ENCODE measurements around the gene MXRA8. TPM values are rescaled to one million over a fixed set of nuclear protein-coding genes. Genes with fewer than 3 reads are reported as not detected.

MXRA8 gene
- total RNA-seq, 2 experiments from 2014 or later = 0.61 TPM; not detected in 1

DNA sequence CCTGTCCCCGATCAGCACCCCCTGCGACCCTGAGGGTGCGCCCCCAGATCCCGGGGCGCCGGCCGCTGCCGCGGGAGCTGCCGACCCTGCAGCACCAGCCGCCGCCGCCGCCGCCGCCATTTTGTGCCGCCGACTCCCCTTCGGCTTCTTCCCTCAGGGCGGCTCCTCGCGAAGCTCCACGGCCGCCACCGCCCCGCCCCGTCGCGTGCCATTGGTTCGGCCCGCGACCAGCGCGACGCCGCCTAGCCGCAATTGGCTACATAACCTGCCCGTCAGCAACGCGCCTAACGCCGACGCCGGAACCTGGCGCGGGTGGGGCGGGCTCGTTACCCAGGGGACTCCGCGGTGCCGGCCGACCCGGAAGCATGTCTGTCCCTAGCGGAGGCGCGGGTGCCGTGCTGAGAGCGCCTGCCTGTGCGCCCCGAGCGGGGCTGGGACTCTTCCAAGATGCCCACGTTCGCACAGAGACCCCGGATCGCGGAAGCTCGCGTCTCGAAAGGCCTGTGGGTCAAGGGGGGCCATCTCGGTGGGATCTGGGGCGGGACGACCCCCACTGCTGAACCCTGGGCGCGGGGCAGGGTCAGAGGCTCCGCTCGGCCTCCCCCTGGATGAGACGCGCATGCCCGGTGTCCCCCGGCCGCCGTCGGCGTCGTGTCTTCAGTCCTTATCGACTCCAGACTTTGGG lies 41.0 kb upstream of the MXRA8 start, which contains the start of gene CCNL2:
Gene CCNL2, minus strand, starts transcription at position 149 of the 685 bp plus-strand sequence. Its CDS starts 29 bp downstream, at position 120.
- Mint-ChIP-seq H3K27ac (peak within 1 kb of the TSS; percentile 88), H3K27me3 (no peaks in the 10 kb centered on the region), H3K4me3 (peak within 1 kb of the TSS; percentile 90), H3K4me1 (peaks cover 49% of the 10 kb centered on the region), H3K9me3 (ENCODE audit: low read depth) (no peaks in the 10 kb centered on the region), H3K36me3 (peaks cover 55% of the 10 kb centered on the region)
- CTCF ChIA-PET = interaction anchor here (0.6 to 4.8 kb wide), 12 partner anchors 9 to 277 kb away, joined by 3 to 41 read pairs (median 5); partner anchors contain the start of genes AURKAIP1 and MRPL20
- ATAC-seq (peak; percentile 97), DNase-seq (peak; percentile 99)

GRCh38 chr1:1398677-1399186 lies 40.4 kb upstream of the MXRA8 start:
- no peak for DNase-seq
- CTCF ChIA-PET = interaction anchor here (0.7 to 4.8 kb wide), 11 partner anchors 8 to 277 kb away, joined by 3 to 41 read pairs (median 5); partner anchors contain the start of genes AURKAIP1 and MRPL20
- peaks cover 59% of the 10 kb centered on the region for H3K36me3 Mint-ChIP-seq
- peaks cover 49% of the 10 kb centered on the region for H3K4me1 Mint-ChIP-seq
- H3K27me3 Mint-ChIP-seq = no peaks in the 10 kb centered on the region
- peak overlapping the region; percentile 88 for H3K27ac Mint-ChIP-seq
- no peaks in the 10 kb centered on the region for H3K9me3 Mint-ChIP-seq (ENCODE audit: low read depth)
- H3K4me3 Mint-ChIP-seq = peak overlapping the region; percentile 90
- ATAC-seq = no peak

- peak overlapping the region; percentile 88 for H3K27ac Mint-ChIP-seq
- CTCF ChIA-PET = interaction anchor here (0.7 to 4.8 kb wide), 6 partner anchors 9 to 93 kb away, joined by 3 to 41 read pairs (median 10); partner anchors contain the start of genes AURKAIP1 and MRPL20
- H3K36me3 Mint-ChIP-seq = peaks cover 62% of the 10 kb centered on the region
- no peaks in the 10 kb centered on the region for H3K27me3 Mint-ChIP-seq
- peaks cover 45% of the 10 kb centered on the region for H3K4me1 Mint-ChIP-seq
- peak overlapping the region; percentile 90 for H3K4me3 Mint-ChIP-seq
- DNase-seq (no peak), ATAC-seq (no peak)
- no peaks in the 10 kb centered on the region for H3K9me3 Mint-ChIP-seq (ENCODE audit: low read depth)
Measured at GRCh38 chr1:1397839-1398523, 39.6 kb upstream of the MXRA8 start.

- DNase-seq = no peak
- H3K27me3 Mint-ChIP-seq = no peaks in the 10 kb centered on the region
- H3K4me3 Mint-ChIP-seq = no peak overlapping the region
- CTCF ChIA-PET = no interaction called here
- H3K36me3 Mint-ChIP-seq = peaks cover 64% of the 10 kb centered on the region
- H3K4me1 Mint-ChIP-seq = peaks cover 24% of the 10 kb centered on the region
- no peaks in the 10 kb centered on the region for H3K9me3 Mint-ChIP-seq (ENCODE audit: low read depth)
- H3K27ac Mint-ChIP-seq = no peak overlapping the region
- no peak for ATAC-seq
Measured at GRCh38 chr1:1395166-1395565, 36.8 kb upstream of the MXRA8 start.

DNA sequence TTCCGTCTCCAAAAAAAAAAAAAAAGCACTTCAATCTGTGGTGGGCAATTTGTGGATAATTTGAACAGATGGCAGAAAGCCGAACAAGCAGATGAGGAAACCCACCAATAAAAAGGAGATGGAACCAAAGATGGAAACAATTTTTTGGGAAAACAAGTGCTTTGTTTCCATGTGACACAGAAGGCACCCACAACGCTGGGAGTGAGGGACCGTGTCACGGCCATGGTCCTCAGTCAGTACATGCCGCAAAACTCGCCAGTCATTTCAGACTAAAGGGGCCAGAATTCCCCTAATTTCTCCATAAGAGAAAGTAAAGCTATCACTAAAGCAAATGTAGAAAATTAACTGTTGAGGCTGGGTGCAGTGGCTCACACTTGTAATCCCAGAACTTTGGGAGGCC lies 35.8 kb upstream of the MXRA8 start:
- no peak overlapping the region for H3K27ac Mint-ChIP-seq
- H3K4me1 Mint-ChIP-seq = peaks cover 21% of the 10 kb centered on the region
- ATAC-seq = no peak
- H3K36me3 Mint-ChIP-seq = peaks cover 72% of the 10 kb centered on the region
- H3K4me3 Mint-ChIP-seq = no peak overlapping the region
- no peaks in the 10 kb centered on the region for H3K27me3 Mint-ChIP-seq
- DNase-seq = no peak
- H3K9me3 Mint-ChIP-seq (ENCODE audit: low read depth) = no peaks in the 10 kb centered on the region
- CTCF ChIA-PET = no interaction called here

GRCh38 chr1:1393428-1393827 lies 35.1 kb upstream of the MXRA8 start:
- DNase-seq (no peak), ATAC-seq (no peak)
- no peak overlapping the region for H3K4me3 Mint-ChIP-seq
- no peaks in the 10 kb centered on the region for H3K9me3 Mint-ChIP-seq (ENCODE audit: low read depth)
- H3K27ac Mint-ChIP-seq = no peak overlapping the region
- peaks cover 21% of the 10 kb centered on the region for H3K4me1 Mint-ChIP-seq
- CTCF ChIA-PET = no interaction called here
- no peaks in the 10 kb centered on the region for H3K27me3 Mint-ChIP-seq
- peaks cover 77% of the 10 kb centered on the region for H3K36me3 Mint-ChIP-seq

GRCh38 chr1:1393014-1393413 lies 34.7 kb upstream of the MXRA8 start:
- peaks cover 17% of the 10 kb centered on the region for H3K4me1 Mint-ChIP-seq

GRCh38 chr1:1391225-1391624 lies 32.9 kb upstream of the MXRA8 start:
- H3K4me3 Mint-ChIP-seq = no peak overlapping the region
- no peak overlapping the region for H3K27ac Mint-ChIP-seq
- H3K4me1 Mint-ChIP-seq = peaks cover 7% of the 10 kb centered on the region
- peaks cover 78% of the 10 kb centered on the region for H3K36me3 Mint-ChIP-seq
- ATAC-seq (no peak), DNase-seq (no peak)
- no peaks in the 10 kb centered on the region for H3K9me3 Mint-ChIP-seq (ENCODE audit: low read depth)
- no peaks in the 10 kb centered on the region for H3K27me3 Mint-ChIP-seq
- CTCF ChIA-PET = interaction anchor here (0.6 to 2.8 kb wide), 4 partner anchors 8 to 198 kb away, joined by 3 to 10 read pairs (median 4); partner anchors contain the start of genes CCNL2 and MRPL20

More at GRCh38 chr1:1393014-1393413, 34.7 kb upstream of the MXRA8 start:
- H3K4me3 Mint-ChIP-seq = no peak overlapping the region
- peaks cover 78% of the 10 kb centered on the region for H3K36me3 Mint-ChIP-seq
- CTCF ChIA-PET = no interaction called here
- no peak for ATAC-seq
- H3K27ac Mint-ChIP-seq = no peak overlapping the region
- no peaks in the 10 kb centered on the region for H3K27me3 Mint-ChIP-seq
- DNase-seq = no peak
- no peaks in the 10 kb centered on the region for H3K9me3 Mint-ChIP-seq (ENCODE audit: low read depth)

GRCh38 chr1:1390675-1391074 lies 32.3 kb upstream of the MXRA8 start:
- DNase-seq (no peak), ATAC-seq (no peak)
- CTCF ChIA-PET = interaction anchor here (0.6 to 2.8 kb wide), 2 partner anchors 9 to 197 kb away, joined by 3 to 10 read pairs; partner anchors contain the start of gene CCNL2
- Mint-ChIP-seq H3K36me3 (peaks cover 81% of the 10 kb centered on the region), H3K4me1 (peaks cover 6% of the 10 kb centered on the region), H3K4me3 (no peak overlapping the region), H3K27me3 (no peaks in the 10 kb centered on the region), H3K9me3 (ENCODE audit: low read depth) (no peaks in the 10 kb centered on the region), H3K27ac (no peak overlapping the region)

DNA sequence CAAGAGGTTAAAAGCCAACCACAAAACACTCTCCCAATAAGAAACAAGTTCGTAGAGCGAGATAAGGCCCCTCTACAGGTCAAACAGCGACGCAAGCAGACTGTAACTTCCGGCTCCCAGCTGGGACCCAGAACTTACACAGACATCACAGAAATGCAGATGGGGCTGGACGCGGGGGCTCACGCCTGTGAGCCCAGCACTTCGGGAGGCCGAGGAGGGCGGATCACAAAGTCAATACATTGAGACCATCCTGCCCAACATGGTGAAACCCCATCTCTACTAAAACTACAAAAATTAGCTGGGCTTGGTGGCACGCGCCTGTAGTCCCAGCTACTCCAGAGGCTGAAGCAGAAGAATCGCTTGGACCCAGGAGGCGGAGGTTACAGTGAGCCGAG lies 29.7 kb upstream of the MXRA8 start:
- no peaks in the 10 kb centered on the region for H3K9me3 Mint-ChIP-seq (ENCODE audit: low read depth)
- H3K4me1 Mint-ChIP-seq = no peaks in the 10 kb centered on the region
- CTCF ChIA-PET = interaction anchor here (0.8 to 1.2 kb wide), 2 partner anchors 11 to 16 kb away, joined by 3 to 4 read pairs; no protein-coding TSS in a partner anchor
- H3K4me3 Mint-ChIP-seq = no peak overlapping the region
- no peak for ATAC-seq
- H3K27me3 Mint-ChIP-seq = no peaks in the 10 kb centered on the region
- H3K27ac Mint-ChIP-seq = no peak overlapping the region
- DNase-seq = no peak
- peaks cover 60% of the 10 kb centered on the region for H3K36me3 Mint-ChIP-seq

DNA sequence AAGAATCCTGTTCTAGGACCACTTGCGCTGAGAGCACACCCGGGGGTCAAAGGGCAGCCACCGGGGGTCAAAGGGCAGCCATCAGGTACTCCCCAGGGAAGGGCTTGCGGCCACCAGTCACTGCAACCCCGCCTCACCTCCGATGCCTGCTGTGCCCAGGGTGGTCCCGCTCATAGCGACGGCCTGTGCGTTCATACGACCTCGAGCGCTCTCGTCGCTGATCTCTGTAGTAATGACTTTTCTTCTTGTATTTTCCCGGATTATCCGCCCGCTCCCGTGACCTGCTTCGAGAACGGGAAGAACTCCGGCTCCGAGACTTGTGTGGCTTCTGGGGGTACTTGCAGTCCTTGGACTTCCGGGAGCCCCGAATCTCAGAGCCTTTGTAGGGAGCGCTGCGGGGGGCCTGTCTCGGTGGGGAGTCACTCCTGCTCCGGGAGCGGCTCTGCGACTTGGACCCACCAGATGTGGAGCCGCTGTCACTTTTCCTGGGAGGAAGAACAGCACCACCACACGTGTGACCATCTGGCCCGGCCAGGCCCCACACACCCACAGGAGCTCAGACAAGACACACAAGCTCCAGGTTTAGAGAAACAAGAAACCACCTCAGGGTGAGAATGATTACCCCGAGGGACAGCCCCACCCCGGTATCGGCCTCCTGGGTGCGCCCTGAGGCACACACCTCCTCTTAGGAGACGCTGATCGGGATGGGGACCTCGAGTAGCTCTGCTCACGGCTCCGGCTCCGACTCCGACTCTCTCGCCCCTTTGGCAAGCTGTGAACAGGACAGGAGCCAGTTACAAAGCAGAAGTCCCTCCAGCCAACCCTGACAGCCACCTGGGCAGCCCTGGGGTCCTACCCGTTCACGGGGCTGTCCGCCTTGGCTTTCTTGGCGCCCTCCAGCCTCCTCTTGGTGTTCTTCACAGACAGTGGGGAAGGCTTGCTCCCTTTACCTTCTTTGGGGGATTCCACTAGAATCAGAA lies 29.0 kb upstream of the MXRA8 start:
- Mint-ChIP-seq H3K9me3 (ENCODE audit: low read depth) (no peaks in the 10 kb centered on the region), H3K36me3 (peaks cover 54% of the 10 kb centered on the region), H3K27ac (no peak overlapping the region), H3K4me3 (no peak overlapping the region), H3K27me3 (no peaks in the 10 kb centered on the region), H3K4me1 (no peaks in the 10 kb centered on the region)
- no peak for DNase-seq
- ATAC-seq = no peak
- CTCF ChIA-PET = interaction anchor here (0.8 to 1.3 kb wide), 2 partner anchors 12 to 16 kb away, joined by 3 to 4 read pairs; partner anchors contain the start of gene AURKAIP1

DNA sequence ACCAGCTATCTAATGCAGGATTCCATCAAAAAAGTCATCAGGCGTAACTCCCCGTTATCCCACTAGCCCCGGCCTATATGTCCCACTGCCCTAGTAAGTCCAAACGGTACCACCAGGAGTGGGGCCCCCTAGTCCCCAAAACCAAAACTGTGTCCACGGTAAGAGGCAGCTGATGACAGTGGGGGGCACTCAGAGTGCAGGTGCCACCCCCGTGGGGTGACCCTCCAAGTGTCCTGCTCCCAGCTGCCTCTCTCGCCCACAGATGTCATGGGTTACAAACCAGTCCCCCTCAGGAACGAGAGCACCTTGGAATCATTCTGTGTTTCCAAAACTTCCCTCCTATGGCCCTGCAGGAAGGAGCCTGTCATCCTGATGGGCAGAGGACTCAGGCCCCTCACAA lies 27.6 kb upstream of the MXRA8 start:
- no peaks in the 10 kb centered on the region for H3K9me3 Mint-ChIP-seq (ENCODE audit: low read depth)
- ATAC-seq = no peak
- no peak for DNase-seq
- no peaks in the 10 kb centered on the region for H3K4me1 Mint-ChIP-seq
- peaks cover 42% of the 10 kb centered on the region for H3K36me3 Mint-ChIP-seq
- no peaks in the 10 kb centered on the region for H3K27me3 Mint-ChIP-seq
- H3K27ac Mint-ChIP-seq = no peak overlapping the region
- CTCF ChIA-PET = interaction anchor here (1.3 kb wide), 1 partner anchor 11 kb away, joined by 4 read pairs; the partner anchor contains the start of gene AURKAIP1
- no peak overlapping the region for H3K4me3 Mint-ChIP-seq
